T-helper 22 cell (primary cell): ENCODE results near the gene RIMKLB.
A peak's percentile ranks its signal among the peaks of the same experiment; 100 is the strongest.
"Not testable (repeated sequence)": the region's sequence is repeated elsewhere in the genome, so short reads cannot be mapped to it uniquely, and the experiment has no call there.

Experiments used
- DNase-seq: peaks from one replicate; pipeline ENCODE4 v3.0.0-alpha.2; 2020; ENCODE audit warnings: low read depth

Gene RIMKLB

GRCh38 chr12:8692573-8692972 is 5.2 kb upstream of the RIMKLB start:
- no peak for DNase-seq

DNA sequence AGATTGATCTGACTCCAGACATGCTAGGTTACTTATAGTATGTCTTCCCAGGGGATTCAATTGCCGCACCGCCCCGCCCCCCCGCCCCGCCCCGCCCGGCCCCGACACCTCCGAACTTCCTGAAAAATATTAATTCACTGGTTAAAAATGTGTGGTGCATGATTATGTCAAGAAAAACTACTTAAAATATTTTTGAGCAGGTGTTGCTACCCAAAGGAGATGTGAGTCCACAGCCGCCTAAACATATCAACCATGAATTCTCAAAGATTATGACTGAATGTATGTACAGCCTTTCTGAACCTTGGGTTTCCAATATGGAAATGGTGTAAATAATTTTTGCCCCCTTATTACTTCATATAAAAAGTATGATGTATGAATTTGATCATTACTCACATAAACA is 2.7 kb upstream of the RIMKLB start:
- DNase-seq = no peak

GRCh38 chr12:8696442-8697090 is 1.2 kb upstream of the RIMKLB start:
- no peak for DNase-seq

DNA sequence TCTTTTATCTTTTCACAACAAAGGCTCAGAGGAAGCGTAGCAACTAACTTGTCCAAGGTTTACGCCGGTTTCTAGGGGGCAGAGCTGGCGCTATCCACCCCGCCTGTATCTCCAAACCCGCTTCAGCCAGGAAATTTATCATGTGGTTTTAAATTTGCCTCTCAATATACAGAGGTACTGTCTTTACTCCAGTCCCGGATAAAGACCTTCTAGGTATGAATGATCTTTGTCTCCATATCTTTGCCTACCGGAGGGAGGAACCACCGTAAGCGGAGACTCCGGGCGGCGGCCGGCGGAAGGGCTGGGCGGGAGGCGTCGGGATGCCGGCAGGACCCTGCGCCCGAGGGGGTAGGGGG is 693 bp upstream of the RIMKLB start:
- no peak for DNase-seq

GRCh38 chr12:8698132-8698851 is 501 bp downstream of the RIMKLB start:
- DNase-seq = peak; percentile 23

DNA sequence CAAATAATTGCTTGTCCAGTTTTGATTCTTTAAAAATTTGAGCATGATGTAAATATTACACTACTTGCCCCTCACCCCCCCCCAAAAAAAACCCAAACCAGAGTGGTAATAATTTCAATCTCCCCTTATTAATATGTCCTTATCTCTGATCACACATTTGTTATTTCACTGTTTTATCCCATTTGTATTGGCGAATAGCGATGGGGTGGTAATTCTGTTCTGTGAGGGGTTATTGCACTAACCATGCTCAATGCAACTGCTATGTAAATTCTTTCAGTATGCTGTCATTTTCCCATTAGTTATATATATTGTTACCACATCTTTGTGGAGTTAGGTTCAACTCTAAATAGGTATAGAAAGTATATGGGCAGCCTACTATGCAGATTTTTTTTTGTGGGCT is 1.1 kb downstream of the RIMKLB start:
- DNase-seq = no peak

GRCh38 chr12:8699714-8700113 is 1.9 kb downstream of the RIMKLB start:
- no peak for DNase-seq

DNA sequence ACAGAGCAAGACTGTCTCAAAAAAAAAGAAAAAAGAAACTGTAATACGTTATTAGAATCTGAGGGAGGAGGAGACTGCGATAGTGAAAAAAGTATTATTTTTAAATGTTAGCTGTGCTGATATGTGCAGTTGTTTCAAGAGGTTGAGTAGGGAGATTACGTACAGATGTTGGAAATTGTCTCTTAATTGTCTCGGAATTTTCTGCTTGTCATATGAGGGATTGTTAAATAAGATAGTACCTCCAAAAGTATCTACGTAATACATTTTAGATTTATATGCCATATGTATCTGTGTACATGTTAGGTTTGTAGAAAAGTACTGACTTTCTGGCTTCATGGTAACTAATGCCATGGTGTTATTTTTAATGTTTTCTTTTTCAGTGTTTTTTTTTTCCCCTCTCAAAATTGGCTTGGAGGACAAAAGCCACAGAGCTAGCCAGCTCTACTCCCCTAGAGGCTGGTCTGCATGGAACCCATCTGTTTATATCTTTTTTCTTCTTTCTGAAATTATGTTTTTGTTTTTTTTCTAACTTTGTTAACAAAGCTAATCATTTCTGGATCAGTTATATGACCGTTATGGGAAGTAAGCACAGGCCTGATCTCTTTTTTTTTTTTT is 3.4 kb downstream of the RIMKLB start:
- no peak for DNase-seq

DNA sequence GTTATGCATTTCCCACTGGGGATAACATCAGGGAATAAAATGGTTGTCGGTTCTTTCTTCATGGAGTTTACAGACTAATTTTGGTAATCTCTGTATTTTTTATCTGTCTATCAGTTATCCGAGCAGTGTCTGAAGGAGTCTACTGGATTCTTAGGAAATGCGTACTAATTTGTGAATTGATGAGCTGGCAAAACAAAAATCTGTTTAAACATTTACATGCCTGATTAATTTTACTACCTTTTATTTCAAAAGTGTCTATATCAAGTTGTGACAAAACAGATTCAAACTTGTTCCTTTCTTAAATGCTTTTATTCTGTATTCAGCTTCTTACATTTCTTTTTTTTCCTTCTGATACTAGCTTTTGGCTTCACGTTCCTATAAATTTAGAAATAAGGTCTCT is 4.4 kb downstream of the RIMKLB start:
- DNase-seq = no peak

DNA sequence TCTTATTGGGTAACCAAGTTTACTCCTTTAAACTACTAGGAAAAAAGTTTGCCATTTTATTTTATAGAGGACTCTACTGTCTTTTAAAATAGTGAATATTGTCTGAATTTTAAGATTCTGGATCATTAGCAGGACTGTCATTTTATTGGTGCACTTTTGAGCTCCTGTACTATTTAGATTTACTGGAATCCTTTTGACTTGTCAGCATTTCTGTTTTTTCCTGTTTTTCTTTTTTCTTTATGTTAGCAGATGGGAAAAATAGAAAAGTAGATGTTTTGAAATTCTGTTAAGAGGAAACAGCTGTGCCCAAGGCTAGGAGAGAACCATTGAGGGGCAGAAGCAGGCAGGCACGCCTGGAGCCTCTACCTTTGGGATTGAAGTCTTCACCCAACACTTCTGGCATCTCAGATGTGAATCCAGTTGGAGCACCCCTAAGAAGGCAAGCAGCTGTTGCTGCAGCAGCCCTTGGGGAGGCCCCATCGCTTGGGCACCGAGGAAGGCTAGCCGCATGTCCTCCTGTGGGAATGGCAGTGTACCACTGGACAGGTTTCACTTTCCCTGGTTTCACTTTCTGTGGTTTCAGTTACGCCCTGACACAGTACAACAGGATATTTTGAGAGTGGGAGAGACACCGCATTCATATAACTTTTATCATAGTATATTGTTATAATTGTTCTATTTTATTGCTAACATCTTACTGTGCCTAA is 11.5 kb downstream of the RIMKLB start:
- no peak for DNase-seq

DNA sequence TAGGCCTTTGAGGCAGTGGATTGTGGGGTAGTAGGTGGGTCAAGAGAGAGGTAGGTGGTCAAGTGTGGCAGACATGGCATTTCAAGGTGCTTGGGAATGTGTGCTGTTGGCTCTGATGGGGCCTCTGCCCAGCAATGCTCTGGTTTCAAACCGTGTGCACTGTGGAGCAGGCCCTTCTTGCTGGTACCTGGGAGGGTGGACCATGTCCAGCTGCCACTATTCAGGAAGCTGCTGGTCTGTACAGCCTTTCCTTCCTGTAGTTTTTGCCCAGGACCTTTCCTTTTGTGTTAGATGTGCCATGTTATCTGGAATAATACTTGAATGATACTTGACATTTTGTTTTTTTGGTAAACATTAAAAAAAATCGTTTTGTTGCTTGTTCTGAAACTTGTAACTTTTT is 14.8 kb downstream of the RIMKLB start:
- DNase-seq = no peak

GRCh38 chr12:8722286-8722800 is 24.6 kb downstream of the RIMKLB start:
- DNase-seq = no peak

GRCh38 chr12:8734873-8735381 is 37.1 kb downstream of the RIMKLB start:
- no peak for DNase-seq

DNA sequence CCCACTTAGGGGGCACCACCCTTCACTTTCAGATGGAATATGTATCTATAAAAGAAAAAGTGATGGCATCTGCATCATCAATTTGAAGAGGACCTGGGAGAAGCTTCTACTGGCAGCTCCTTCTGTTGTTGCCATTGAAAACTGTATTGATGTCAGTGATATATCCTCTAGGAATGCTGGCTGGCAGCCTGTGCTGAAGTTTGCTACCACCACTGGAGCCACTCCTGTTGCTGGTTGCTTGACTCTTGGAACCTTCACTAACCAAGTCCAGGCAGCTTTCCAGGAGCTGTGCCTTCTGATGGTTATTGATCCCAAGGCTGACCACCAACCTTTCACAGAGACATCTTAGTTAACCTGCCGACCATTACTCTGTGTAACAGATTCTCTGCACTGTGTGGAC is 44.7 kb downstream of the RIMKLB start:
- no peak for DNase-seq

DNA sequence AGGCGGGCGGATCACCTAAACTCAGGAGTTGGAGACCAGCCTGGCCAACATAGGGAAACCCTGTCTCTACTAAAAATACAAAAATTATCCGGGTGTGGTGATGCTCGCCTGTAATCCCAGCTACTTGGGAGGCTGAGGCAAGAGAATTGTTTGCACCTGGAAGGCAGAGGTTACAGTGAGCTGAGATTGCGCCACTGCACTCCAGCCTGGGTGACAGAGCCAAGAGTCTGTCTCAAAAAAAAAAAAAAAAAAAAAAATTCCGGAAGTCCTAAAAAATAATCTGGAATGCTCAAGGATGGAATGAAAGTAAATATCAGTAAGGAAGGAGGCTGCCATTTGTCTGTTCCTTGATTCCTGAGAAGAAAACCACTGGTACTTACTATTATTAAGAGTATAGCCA is 45.3 kb downstream of the RIMKLB start:
- DNase-seq = not testable (repeated sequence)

DNA sequence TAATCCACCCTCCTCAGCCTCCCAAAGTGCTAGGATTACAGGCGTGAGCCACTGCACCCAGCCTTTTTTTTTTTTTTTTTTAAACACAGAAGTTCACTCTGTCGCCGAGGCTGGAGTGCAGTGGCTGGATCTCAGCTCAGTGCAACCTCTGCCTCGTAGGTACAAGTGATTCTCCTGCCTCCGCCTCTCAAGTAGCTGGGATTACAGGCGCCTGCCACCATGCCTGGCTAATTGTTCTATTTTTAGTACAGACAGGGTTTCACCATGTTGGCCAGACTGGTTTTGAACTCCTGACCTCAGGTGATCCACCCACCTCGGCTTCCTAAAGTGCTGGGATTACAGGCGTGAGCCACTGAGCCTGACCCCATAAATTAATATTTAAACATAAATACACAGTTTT is 47.8 kb downstream of the RIMKLB start:
- DNase-seq = not testable (repeated sequence)

DNA sequence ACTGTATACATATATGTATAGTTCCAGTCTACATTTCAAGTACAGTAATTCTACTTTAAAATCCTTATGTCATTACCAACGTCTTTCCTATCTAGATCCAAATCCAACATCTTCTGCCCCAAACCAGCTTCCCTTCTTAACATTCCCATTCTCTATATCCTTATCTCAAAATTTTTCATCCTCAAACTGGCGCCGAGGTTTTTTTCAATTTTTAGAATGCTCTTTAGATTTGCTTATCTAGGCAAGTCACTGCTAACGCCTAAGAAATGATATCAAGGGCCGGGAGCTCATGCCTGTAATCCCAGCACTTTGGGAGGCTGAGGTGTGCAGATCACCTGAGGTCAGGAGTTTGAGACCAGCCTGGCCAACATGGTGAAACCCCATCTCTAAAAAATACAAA is 48.3 kb downstream of the RIMKLB start:
- DNase-seq = no peak

GRCh38 chr12:8760076-8760475 is 62.3 kb downstream of the RIMKLB start:
- not testable (repeated sequence) for DNase-seq

GRCh38 chr12:8762701-8763100 is 64.9 kb downstream of the RIMKLB start:
- DNase-seq = not testable (repeated sequence)

DNA sequence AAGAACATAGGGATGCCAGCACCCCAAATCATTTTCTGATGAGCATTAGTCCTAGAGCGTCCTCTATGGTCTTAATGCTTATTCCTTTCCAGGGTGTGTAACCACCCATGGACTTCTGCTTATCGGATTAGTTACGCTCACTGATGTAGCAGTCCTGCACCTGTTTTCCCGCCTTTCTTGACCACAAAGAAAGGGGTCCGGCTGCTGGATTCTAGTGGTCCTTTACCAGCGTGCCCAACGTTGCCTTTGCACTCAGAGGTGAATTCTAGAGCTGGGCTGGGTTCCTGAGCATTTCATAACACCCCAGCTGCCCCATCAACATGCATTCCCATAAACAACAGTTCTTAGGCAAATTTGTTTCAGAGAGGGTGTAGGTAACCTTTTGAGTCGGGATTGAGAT is 68.3 kb downstream of the RIMKLB start:
- DNase-seq = not testable (repeated sequence)

- no peak for DNase-seq
Measured at GRCh38 chr12:8770499-8770898, 72.7 kb downstream of the RIMKLB start.

GRCh38 chr12:8771072-8771471 is 73.3 kb downstream of the RIMKLB start:
- DNase-seq = no peak
